Measurements from ENCODE around the gene ATOH1. TPM values are rescaled to one million over a fixed set of nuclear protein-coding genes. Genes with fewer than 3 reads are reported as not detected.

Gene ATOH1
- total RNA-seq, 1 experiment from 2014 or later: 0.61 TPM

DNA sequence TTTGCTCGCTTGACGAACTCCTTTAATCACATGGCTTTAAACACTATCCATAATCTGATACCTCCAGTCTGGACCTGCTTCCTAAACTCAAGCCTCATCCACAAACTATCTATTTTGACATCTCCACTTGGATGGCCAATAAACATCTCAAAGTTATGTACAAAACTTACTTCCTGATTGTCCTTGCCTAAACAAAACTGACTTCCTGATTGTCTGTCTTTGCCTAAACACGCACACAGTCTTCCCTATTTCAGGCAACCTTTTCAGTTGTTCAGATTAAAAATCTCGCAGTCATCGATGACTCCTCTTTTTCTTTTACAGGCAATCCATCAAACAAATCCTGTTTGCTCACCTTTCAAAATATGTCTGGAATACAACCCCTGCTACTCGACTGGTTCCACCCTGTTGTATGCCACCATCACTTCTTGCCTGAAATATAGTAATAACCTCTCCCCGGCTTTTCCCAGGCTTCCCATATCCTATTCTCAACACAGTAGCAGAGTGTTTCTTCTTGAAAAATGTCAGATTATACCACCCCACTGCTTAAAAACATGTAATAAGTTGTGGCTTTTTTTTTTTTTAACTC, 39.0 kb downstream of the ATOH1 start (continued):
- TF ChIP-seq GRHL2 (CRISPR knock-in tag; IDR thresholded peaks at IDR 0.05; ENCODE audit: insufficient replicate concordance, severe bottlenecking) (no peak), ETV6 (CRISPR knock-in tag; IDR thresholded peaks at IDR 0.05) (no peak), ATF2 (CRISPR knock-in tag; IDR thresholded peaks at IDR 0.05; ENCODE audit: borderline replicate concordance, low read depth) (no peak), TP53 (CRISPR knock-in tag; IDR thresholded peaks at IDR 0.05) (no peak), FOXK1 (CRISPR knock-in tag; IDR thresholded peaks at IDR 0.05) (no peak), ZNF232 (CRISPR knock-in tag; IDR thresholded peaks at IDR 0.05) (no peak)
- TF ChIP-seq, protein P1, sequence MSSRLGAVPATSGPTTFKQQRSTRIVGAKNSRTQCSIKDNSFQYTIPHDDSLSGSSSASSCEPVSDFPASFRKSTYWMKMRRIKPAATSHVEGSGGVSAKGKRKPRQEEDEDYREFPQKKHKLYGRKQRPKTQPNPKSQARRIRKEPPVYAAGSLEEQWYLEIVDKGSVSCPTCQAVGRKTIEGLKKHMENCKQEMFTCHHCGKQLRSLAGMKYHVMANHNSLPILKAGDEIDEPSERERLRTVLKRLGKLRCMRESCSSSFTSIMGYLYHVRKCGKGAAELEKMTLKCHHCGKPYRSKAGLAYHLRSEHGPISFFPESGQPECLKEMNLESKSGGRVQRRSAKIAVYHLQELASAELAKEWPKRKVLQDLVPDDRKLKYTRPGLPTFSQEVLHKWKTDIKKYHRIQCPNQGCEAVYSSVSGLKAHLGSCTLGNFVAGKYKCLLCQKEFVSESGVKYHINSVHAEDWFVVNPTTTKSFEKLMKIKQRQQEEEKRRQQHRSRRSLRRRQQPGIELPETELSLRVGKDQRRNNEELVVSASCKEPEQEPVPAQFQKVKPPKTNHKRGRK (CRISPR knock-in tag; IDR thresholded peaks at IDR 0.05; ENCODE audit: borderline replicate concordance): no peak

DNA sequence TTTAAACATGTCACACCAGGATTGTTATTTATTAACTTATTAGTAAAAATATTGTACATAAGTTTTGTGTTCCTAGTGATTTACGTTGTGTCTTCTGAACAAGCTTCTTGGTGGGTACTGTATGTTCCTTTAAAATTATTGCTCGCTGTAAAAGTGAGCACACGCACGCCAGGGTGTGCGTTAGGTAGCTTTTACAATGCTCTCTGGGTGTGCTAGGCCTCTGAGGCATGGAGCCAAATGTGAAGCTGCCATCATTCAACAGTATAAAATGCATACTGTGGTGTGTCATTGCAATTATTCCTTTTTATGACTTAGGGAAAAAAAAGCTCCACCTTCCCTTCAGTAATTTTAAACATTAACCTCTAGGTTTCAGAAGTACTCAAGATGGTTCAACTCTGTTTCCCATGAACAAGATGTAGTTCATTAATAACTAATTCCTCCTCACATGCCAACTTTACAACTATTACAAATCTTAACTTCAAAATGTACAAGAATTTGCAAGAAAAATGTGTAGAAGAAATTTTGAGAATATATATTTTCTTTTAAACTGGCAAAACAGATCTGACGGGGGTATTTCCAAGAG, 42.4 kb downstream of the ATOH1 start:
- ChIA-PET CTCF (no interaction called here), POLR2A (no interaction called here)
- no peaks in the 10 kb centered on the region for H3K36me3 Mint-ChIP-seq
- no peak for TF ChIP-seq GRHL2 (CRISPR knock-in tag; IDR thresholded peaks at IDR 0.05; ENCODE audit: insufficient replicate concordance, severe bottlenecking)
- no peak for TF ChIP-seq STAT6 (CRISPR knock-in tag; conservative IDR thresholded peaks at IDR 0.05; ENCODE audit: low read depth)
- TF ChIP-seq ZNF121 (CRISPR knock-in tag; IDR thresholded peaks at IDR 0.05): no peak
- no peak for TF ChIP-seq ZNF138 (CRISPR knock-in tag; conservative IDR thresholded peaks at IDR 0.05)
- TF ChIP-seq NFATC4 (CRISPR knock-in tag; IDR thresholded peaks at IDR 0.05): no peak
- TF ChIP-seq FOXP4 (CRISPR knock-in tag; IDR thresholded peaks at IDR 0.05): no peak
- TF ChIP-seq PRRX2 (CRISPR knock-in tag; IDR thresholded peaks at IDR 0.05): no peak
- TF ChIP-seq, protein P1 (CRISPR knock-in tag; IDR thresholded peaks at IDR 0.05; ENCODE audit: borderline replicate concordance): no peak
- TF ChIP-seq TCF7 (CRISPR knock-in tag; IDR thresholded peaks at IDR 0.05; ENCODE audit: low read depth): no peak
- no peak for TF ChIP-seq ZNF263 (CRISPR knock-in tag; IDR thresholded peaks at IDR 0.05; ENCODE audit: low read depth)
- no peak for TF ChIP-seq ATF2 (CRISPR knock-in tag; IDR thresholded peaks at IDR 0.05; ENCODE audit: borderline replicate concordance, low read depth)
- TF ChIP-seq KAT7 (CRISPR knock-in tag; IDR thresholded peaks at IDR 0.05; ENCODE audit: borderline replicate concordance): no peak
- TF ChIP-seq SMAD3 (CRISPR knock-in tag; IDR thresholded peaks at IDR 0.05; ENCODE audit: borderline replicate concordance): no peak
- TF ChIP-seq, protein P2, sequence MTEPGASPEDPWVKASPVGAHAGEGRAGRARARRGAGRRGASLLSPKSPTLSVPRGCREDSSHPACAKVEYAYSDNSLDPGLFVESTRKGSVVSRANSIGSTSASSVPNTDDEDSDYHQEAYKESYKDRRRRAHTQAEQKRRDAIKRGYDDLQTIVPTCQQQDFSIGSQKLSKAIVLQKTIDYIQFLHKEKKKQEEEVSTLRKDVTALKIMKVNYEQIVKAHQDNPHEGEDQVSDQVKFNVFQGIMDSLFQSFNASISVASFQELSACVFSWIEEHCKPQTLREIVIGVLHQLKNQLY (CRISPR knock-in tag; IDR thresholded peaks at IDR 0.05): no peak
- no peak for TF ChIP-seq ZBTB21 (CRISPR knock-in tag; IDR thresholded peaks at IDR 0.05; ENCODE audit: borderline replicate concordance)
- TF ChIP-seq ATF1 (CRISPR knock-in tag; IDR thresholded peaks at IDR 0.05): no peak
- no peak for TF ChIP-seq ZNF423 (CRISPR knock-in tag; IDR thresholded peaks at IDR 0.05)
- DNase-seq (ENCODE audit: low spot score) (no peak), ATAC-seq (no peak)
- H3K9me3 Mint-ChIP-seq: no peaks in the 10 kb centered on the region
- no peak overlapping the region for H3K27ac Mint-ChIP-seq
- H3K4me3 Mint-ChIP-seq: no peak overlapping the region
- H3K27me3 Mint-ChIP-seq (ENCODE audit: low read depth): no peaks in the 10 kb centered on the region
- no peaks in the 10 kb centered on the region for H3K4me1 Mint-ChIP-seq
